ENCODE data around the gene CRABP2.

DNA sequence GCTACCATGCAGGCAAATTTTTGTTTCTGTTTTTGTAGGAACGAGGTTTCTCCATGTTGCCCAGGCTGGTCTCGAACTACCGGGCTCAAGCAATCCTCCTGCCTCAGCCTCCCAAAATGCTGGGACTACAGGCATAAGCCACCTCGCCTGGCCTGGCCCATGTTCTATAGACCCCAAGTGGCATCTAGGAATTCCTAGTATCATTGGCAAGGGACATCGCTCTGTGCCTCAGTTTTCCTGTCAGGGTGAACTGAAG is 42.7 kb downstream of the CRABP2 start:
- TF ChIP-seq, protein P1, sequence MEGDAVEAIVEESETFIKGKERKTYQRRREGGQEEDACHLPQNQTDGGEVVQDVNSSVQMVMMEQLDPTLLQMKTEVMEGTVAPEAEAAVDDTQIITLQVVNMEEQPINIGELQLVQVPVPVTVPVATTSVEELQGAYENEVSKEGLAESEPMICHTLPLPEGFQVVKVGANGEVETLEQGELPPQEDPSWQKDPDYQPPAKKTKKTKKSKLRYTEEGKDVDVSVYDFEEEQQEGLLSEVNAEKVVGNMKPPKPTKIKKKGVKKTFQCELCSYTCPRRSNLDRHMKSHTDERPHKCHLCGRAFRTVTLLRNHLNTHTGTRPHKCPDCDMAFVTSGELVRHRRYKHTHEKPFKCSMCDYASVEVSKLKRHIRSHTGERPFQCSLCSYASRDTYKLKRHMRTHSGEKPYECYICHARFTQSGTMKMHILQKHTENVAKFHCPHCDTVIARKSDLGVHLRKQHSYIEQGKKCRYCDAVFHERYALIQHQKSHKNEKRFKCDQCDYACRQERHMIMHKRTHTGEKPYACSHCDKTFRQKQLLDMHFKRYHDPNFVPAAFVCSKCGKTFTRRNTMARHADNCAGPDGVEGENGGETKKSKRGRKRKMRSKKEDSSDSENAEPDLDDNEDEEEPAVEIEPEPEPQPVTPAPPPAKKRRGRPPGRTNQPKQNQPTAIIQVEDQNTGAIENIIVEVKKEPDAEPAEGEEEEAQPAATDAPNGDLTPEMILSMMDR (IDR thresholded peaks at IDR 0.05; ENCODE audit: low read depth, low read length, poor library complexity, severe bottlenecking) = no peak
- TF ChIP-seq EZH2phosphoT487 (IDR thresholded peaks at IDR 0.05; ENCODE audit: borderline replicate concordance, low read length) = no peak

Measured in DOHH2 (cell line).